CD4-positive, alpha-beta T cell treated with Interleukin-15 for 4 hours (primary cell): ENCODE results near the gene CD27.
A peak's percentile ranks its signal among the peaks of the same experiment; 100 is the strongest.
"Not testable (repeated sequence)": the region's sequence is repeated elsewhere in the genome, so short reads cannot be mapped to it uniquely, and the experiment has no call there.

Experiments
- DNase-seq: peaks from one replicate; pipeline ENCODE4 v3.0.0-alpha.2; 2020; ENCODE audit warnings: low spot score

CD27 gene

GRCh38 chr12:6488240-6488639 lies 43.5 kb downstream of the CD27 start:
- DNase-seq, result no peak

GRCh38 chr12:6489449-6489848 lies 44.7 kb downstream of the CD27 start:
- no peak for DNase-seq

- not testable (repeated sequence) for DNase-seq
These were observed 45.9 kb downstream of the CD27 start for GRCh38 chr12:6490673-6491072.

GRCh38 chr12:6492838-6493496 lies 48.2 kb downstream of the CD27 start, which contains the start of gene MRPL51:
Gene MRPL51, minus strand, starts transcription at chr12:6493262. Its CDS starts 126 bp downstream, at chr12:6493136.
- DNase-seq, result peak; percentile 95

GRCh38 chr12:6493497-6494257 lies 48.9 kb downstream of the CD27 start, which contains the start of gene NCAPD2:
Gene NCAPD2, plus strand, starts transcription at chr12:6494102. Its CDS starts 997 bp downstream, at chr12:6495099.
- peak; percentile 96 for DNase-seq

GRCh38 chr12:6494258-6494743 lies 49.5 kb downstream of the CD27 start:
- no peak for DNase-seq

GRCh38 chr12:6494968-6495367 lies 50.2 kb downstream of the CD27 start:
- no peak for DNase-seq

- not testable (repeated sequence) for DNase-seq
These were observed 52.5 kb downstream of the CD27 start for GRCh38 chr12:6497291-6497690.

- DNase-seq, result no peak
These were observed 55.7 kb downstream of the CD27 start for GRCh38 chr12:6500466-6500865.
